Esophagus squamous epithelium (tissue), 5 donors: ENCODE data around the gene COQ8B. TPM values are rescaled to one million over a fixed set of nuclear protein-coding genes. Genes with fewer than 3 reads are reported as not detected.
A peak's percentile ranks its signal among the peaks of the same experiment; 100 is the strongest.

ENCODE experiments used
- DNase-seq: peaks from one replicate; lab custom pipeline; 2025; lab: John Stamatoyannopoulos, UW
- H3K27ac ChIP-seq, 4 donors: fragments of 200-600 bp; sonication (generic); one replicate each; pipeline ENCODE4 v1.5.1; 2016 to 2019; ENCODE audit warnings: mild to moderate bottlenecking in 1 of 4
- H3K27me3 ChIP-seq, 4 donors: fragments of 200-600 bp; sonication (generic); 1 replicate in 3 of 4; 2 replicates in 1 of 4; pipeline versions ENCODE4 v1.5.1 to v1.6.0; 2017 to 2021; ENCODE audit warnings: antibody characterized with exemption in 1 of 4
- H3K36me3 ChIP-seq, 3 donors: fragments of 200-600 bp; sonication (generic); one replicate each; pipeline ENCODE4 v1.5.1; 2016 to 2019
- H3K4me1 ChIP-seq, 3 donors: fragments of 200-600 bp; sonication (generic); one replicate each; pipeline ENCODE4 v1.5.1; 2017 to 2019
- H3K4me3 ChIP-seq, 4 donors: fragments of 200-600 bp; sonication (generic); 1 replicate in 3 of 4; 2 replicates in 1 of 4; pipeline ENCODE4 v1.5.1; 2016 to 2019; ENCODE audit warnings: mild to moderate bottlenecking in 2 of 4, moderate library complexity in 1 of 4
- H3K9me3 ChIP-seq, 3 donors: fragments of 200-600 bp; sonication (generic); one replicate each; pipeline ENCODE4 v1.5.1; 2016 to 2019
- POLR2A ChIP-seq, 4 donors: fragments of 450-650 bp; IDR thresholded peaks; one replicate each; pipeline ENCODE4 v1.6.1; 2017; ENCODE audit warnings: antibody characterized with exemption in 4 of 4, mild to moderate bottlenecking in 4 of 4, moderate library complexity in 3 of 4
- WGBS, 2 donors: methylation state at CpG; one replicate each; pipeline ENCODE4 v1.1.5; 2018; 5-methylcytosine and 5-hydroxymethylcytosine counted together
- intact Hi-C: fragments of 100-400 bp; cut with DNase I; formaldehyde crosslinking; loops from one replicate; pipeline ENCODE4 v1.15.0; 2022
- total RNA-seq, 4 donors: library from RNA; depleted of rRNA; stranded (reverse); fragments of >200 nt; gene quantifications; one replicate each; pipeline ENCODE4 v1.1.0, GENCODE V29; 2016
- TF ChIP-seq, protein P1 (sequence below), 6 experiments: fragments of 450-650 bp in 4 of 6; fragments of 200-600 bp in 2 of 6; sonication (generic) in 2 of 6; IDR thresholded peaks; one replicate each; pipeline ENCODE4 v1.5.1; 2016 to 2019; ENCODE audit warnings: antibody characterized with exemption in 6 of 6, mild to moderate bottlenecking in 4 of 6, moderate library complexity in 4 of 6
- donor health status: DM: yes; HTN: yes; CAD: no.

COQ8B gene
- total RNA-seq, 4 donors from 2014 or later: 19.3 to 64.1 (median 33.3) TPM

DNA sequence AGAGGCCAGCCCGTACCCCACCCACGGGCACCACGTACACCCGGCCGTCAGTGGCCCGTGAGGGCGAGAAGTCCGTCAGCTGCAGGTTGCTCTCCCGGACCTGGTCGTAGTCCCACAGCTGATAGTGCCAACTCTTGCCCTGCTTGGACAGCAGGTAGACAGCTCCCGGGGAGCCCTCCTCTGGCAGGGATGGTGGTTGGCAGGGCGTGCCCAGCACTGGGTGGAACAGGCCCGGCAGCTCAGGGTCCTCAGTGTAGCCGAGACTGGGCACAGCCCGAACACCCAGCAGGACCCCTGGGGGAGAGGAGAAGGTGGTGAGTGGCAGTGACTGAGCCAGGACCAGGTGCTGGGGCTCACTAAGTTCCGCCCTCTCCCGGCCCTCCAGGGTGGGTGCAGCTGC lies 25.8 kb upstream of the COQ8B start:
- Histone ChIP-seq H3K27ac (peak overlapping the region; percentile 26 to 80 (median 54)), H3K36me3 (peaks cover 26 to 41% (median 35%) of the 10 kb centered on the region in 3 donors), H3K4me3 (no peak overlapping the region), H3K9me3 (no peaks in the 10 kb centered on the region), H3K27me3 (no peaks in the 10 kb centered on the region), H3K4me1 (peaks cover 17 to 62% (median 22%) of the 10 kb centered on the region in 3 donors)
- TF ChIP-seq, protein P1, sequence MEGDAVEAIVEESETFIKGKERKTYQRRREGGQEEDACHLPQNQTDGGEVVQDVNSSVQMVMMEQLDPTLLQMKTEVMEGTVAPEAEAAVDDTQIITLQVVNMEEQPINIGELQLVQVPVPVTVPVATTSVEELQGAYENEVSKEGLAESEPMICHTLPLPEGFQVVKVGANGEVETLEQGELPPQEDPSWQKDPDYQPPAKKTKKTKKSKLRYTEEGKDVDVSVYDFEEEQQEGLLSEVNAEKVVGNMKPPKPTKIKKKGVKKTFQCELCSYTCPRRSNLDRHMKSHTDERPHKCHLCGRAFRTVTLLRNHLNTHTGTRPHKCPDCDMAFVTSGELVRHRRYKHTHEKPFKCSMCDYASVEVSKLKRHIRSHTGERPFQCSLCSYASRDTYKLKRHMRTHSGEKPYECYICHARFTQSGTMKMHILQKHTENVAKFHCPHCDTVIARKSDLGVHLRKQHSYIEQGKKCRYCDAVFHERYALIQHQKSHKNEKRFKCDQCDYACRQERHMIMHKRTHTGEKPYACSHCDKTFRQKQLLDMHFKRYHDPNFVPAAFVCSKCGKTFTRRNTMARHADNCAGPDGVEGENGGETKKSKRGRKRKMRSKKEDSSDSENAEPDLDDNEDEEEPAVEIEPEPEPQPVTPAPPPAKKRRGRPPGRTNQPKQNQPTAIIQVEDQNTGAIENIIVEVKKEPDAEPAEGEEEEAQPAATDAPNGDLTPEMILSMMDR (IDR thresholded peaks at IDR 0.05): no peak
- TF ChIP-seq POLR2A (IDR thresholded peaks at IDR 0.05): no peak
- DNase-seq: no peak
- WGBS, 2 donors: 80 to 100% methylated on average over 1 to 2 of the region's 17 CpGs
- intact Hi-C loops: no loop called here

DNA sequence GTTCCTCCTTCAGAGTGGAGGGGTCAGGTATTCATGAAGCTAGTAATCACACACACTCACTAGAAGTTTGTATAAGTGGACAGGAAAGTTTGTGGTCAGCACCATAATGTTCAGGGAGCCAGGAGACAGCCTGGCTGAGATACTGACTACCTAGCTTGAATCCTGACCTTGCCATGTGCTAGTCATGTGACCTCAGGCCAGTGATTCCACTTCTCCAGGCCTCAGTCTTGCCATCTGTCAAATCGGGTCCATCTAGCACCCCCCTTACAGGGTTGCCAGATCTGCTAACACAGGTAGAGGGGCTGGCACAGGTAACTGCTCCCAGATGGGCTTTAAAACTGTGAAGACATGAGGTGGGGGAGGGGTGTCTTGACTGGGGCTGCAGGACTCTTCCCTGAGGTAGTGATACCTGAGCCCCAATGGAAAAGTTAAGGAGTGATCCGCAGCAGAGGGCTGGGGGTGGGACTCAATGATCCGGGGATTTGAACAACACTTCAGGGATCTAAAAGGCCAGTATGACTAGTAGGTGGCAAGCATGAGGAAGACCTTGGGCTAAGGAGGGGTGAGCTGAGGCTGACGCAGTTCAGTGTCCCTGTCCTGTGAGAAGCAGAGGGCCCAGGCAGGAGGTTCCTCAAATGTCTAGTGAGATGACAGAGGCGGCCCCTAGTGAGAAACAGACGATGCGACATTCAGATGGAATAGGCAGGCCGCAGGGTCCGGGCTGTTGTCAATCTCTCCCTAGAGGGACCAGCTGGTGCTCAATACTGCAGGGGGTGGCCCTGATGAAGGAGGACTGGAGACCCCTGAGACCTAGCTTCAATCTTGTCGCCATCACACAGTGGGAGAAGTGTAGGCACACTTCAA lies 25.1 kb upstream of the COQ8B start:
- peak overlapping the region; percentile 41 to 85 (median 80) for H3K27ac ChIP-seq
- WGBS, 2 donors: 86% methylated on average over 1 to 9 of the region's 10 CpGs
- no peaks in the 10 kb centered on the region for H3K9me3 ChIP-seq
- H3K36me3 ChIP-seq: peaks cover 34 to 48% (median 42%) of the 10 kb centered on the region in 3 donors
- H3K4me3 ChIP-seq: no peak overlapping the region
- peaks cover 17 to 69% (median 22%) of the 10 kb centered on the region in 3 donors for H3K4me1 ChIP-seq
- no peak for TF ChIP-seq POLR2A (IDR thresholded peaks at IDR 0.05)
- TF ChIP-seq, protein P1 (IDR thresholded peaks at IDR 0.05): no peak
- DNase-seq: no peak
- intact Hi-C loops: no loop called here
- no peaks in the 10 kb centered on the region for H3K27me3 ChIP-seq

DNA sequence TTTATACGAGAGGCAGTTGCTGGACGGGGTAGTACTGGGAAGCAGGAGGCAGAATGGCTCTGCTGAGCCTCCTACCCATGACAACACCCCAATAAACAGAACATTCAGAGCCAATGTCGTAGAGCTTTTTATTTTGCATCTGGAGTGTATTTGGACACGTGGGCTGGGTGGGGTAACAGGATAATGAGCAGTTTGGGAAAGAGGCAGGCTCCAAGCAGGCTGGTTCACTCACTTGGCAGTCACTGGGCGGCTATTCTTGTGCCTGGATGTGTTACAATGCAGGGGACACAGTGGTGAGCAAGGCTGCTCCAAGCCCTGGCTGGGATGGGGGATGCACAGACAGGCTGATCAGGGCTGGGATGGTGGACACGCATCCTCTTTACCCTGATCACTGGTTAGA lies 24.1 kb upstream of the COQ8B start:
- peak overlapping the region in 3 of 4 donors; percentile 8 to 38 (median 22) for H3K4me3 ChIP-seq

DNA sequence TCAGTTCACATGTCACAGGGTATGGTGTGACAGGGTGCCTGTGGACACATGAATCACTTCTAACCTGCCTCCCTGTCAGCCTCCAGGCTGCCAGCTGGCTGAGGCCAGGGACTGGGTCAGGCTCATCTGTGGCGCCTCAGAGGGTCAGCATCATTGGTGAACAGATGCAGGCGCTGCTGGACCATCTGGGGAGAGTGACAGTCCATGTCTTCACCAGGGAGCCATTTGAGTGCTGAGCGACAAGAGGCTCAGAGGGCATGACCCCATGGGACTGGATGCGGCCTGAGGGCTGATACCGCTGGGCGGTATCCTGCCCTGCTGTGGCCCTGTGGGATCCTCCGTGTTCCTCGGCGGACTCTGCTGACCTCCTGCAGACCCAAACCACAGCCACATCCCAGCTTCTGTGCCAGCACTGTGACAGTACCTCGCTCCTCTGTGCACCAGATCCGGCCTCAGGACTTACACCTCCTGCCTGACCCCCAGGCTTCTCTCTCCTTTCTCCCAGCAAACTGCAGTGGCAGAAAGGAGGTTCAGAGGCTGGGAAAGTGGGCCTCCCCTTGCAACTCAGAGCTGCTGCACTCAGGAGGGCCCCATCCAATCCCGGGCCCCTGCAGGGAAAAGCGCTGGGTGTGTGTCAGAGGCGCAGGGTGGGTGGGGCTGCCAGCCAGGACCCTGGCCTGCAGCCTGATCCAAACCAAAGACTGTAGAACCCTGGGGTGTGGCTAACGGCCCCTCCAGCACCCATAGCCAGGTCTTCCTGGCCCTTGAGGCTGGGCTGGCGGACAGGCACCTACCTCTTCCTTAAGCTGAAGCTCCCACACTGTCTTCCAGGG lies 23.4 kb upstream of the COQ8B start:
- peaks cover 17 to 77% (median 22%) of the 10 kb centered on the region in 3 donors for H3K4me1 ChIP-seq
- H3K36me3 ChIP-seq: peaks cover 43 to 65% (median 52%) of the 10 kb centered on the region in 3 donors
- no peaks in the 10 kb centered on the region for H3K9me3 ChIP-seq
- peak overlapping the region in 3 of 4 donors; percentile 8 to 38 (median 22) for H3K4me3 ChIP-seq
- 63 to 92% methylated on average over 2 to 8 of the region's 16 CpGs for WGBS, 2 donors
- intact Hi-C loops: no loop called here
- H3K27me3 ChIP-seq: no peaks in the 10 kb centered on the region
- peak overlapping the region; percentile 55 to 85 (median 80) for H3K27ac ChIP-seq
- DNase-seq: no peak
- TF ChIP-seq POLR2A (IDR thresholded peaks at IDR 0.05): peak in 1 of 4 donors; percentile 5
- TF ChIP-seq, protein P1 (IDR thresholded peaks at IDR 0.05): no peak

More for the DNA sequence above, 24.1 kb upstream of the COQ8B start:
- intact Hi-C loops: no loop called here
- WGBS, 2 donors: 62 to 80% methylated on average over 1 to 5 of the region's 6 CpGs
- H3K36me3 ChIP-seq: peaks cover 43 to 58% (median 46%) of the 10 kb centered on the region in 3 donors
- peaks cover 17 to 77% (median 22%) of the 10 kb centered on the region in 3 donors for H3K4me1 ChIP-seq
- TF ChIP-seq, protein P1 (IDR thresholded peaks at IDR 0.05): no peak
- TF ChIP-seq POLR2A (IDR thresholded peaks at IDR 0.05): no peak
- H3K9me3 ChIP-seq: no peaks in the 10 kb centered on the region
- no peak for DNase-seq
- peak overlapping the region; percentile 55 to 85 (median 80) for H3K27ac ChIP-seq
- no peaks in the 10 kb centered on the region for H3K27me3 ChIP-seq
